BLaER1 treated with 17β-estradiol and CSF1 and Interleukin-3, amounts not matched to agents 10 nM and 100 nM (cell line): ENCODE data around the gene TMEM156.

Experiments used
- H3K27ac ChIP-seq, 11 experiments: shearing (Covaris generic); formaldehyde crosslinking; 2 replicates each; pipeline ENCODE4 v1.8.1; 2022
- H3K27me3 ChIP-seq, 11 experiments: shearing (Covaris generic); formaldehyde crosslinking; 2 replicates each; pipeline ENCODE4 v1.8.1; 2022
- H3K36me3 ChIP-seq, 11 experiments: shearing (Covaris generic); formaldehyde crosslinking; 2 replicates each; pipeline ENCODE4 v1.8.1; 2022
- H3K4me1 ChIP-seq, 10 experiments: shearing (Covaris generic); formaldehyde crosslinking; 2 replicates each; pipeline ENCODE4 v1.8.1; 2022
- H3K4me2 ChIP-seq, 11 experiments: shearing (Covaris generic); formaldehyde crosslinking; 2 replicates each; pipeline ENCODE4 v1.8.1; 2022
- H3K4me3 ChIP-seq, 10 experiments: shearing (Covaris generic); formaldehyde crosslinking; 2 replicates each; pipeline ENCODE4 v1.8.1; 2022
- H3K9ac ChIP-seq, 11 experiments: shearing (Covaris generic); formaldehyde crosslinking; 2 replicates each; pipeline ENCODE4 v1.8.1; 2022
- H3K9me3 ChIP-seq, 11 experiments: shearing (Covaris generic); formaldehyde crosslinking; replicated peaks in 1 of 11; 2 replicates each; pipeline ENCODE4 v1.8.1; 2022
- H4K20me1 ChIP-seq, 11 experiments: shearing (Covaris generic); formaldehyde crosslinking; 2 replicates each; pipeline ENCODE4 v1.8.1; 2022
- Cebpa-rat ChIP-seq, 11 experiments: shearing (Covaris generic); IDR thresholded peaks; 2 replicates each; pipeline ENCODE4 v1.8.1; 2022

TMEM156 gene

GRCh38 chr4:38921151-38921550 lies 111.1 kb downstream of the TMEM156 start:
- Histone ChIP-seq H3K9ac (no peak overlapping the region), H3K4me1 (peaks cover 0 to 7% (median 2%) of the 10 kb centered on the region in 10 experiments; a peak in 6 of 20 replicates), H3K9me3 (no peaks in the 10 kb centered on the region), H3K4me3 (no peak overlapping the region), H3K4me2 (no peak overlapping the region), H3K36me3 (peaks cover 0 to 18% (median 0%) of the 10 kb centered on the region in 11 experiments; a peak in 3 of 22 replicates), H4K20me1 (no peaks in the 10 kb centered on the region), H3K27me3 (no peaks in the 10 kb centered on the region), H3K27ac (no peak overlapping the region)
- TF ChIP-seq Cebpa-rat (IDR thresholded peaks at IDR 0.05) = no peak

DNA sequence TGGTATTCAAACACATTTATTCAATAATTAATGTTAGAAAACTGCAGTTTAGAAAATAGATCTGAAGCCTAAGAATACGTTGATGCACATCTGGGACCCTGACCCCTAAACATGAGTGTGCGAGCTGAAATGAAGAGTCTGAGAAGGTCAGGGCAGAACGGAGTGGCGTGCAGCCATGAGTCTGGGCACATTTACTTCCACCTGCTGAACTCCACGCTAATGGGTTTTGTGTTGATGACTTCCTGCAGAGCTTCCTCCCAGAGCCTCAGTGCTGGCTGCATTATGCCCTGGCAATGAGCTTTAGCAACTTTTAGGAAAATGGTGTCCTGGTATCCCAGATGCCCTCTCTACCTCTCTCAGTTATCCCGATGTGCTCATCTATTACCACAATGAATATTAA lies 111.5 kb downstream of the TMEM156 start:
- TF ChIP-seq Cebpa-rat (IDR thresholded peaks at IDR 0.05) = no peak
- Histone ChIP-seq H4K20me1 (no peaks in the 10 kb centered on the region), H3K27ac (no peak overlapping the region), H3K4me2 (peak overlapping the region in 2 of 11 experiments; percentile 32 to 36; a peak in 1 of 22 replicates), H3K4me1 (peaks cover 0 to 7% (median 2%) of the 10 kb centered on the region in 10 experiments; a peak in 6 of 20 replicates), H3K4me3 (no peak overlapping the region), H3K27me3 (no peaks in the 10 kb centered on the region), H3K9ac (no peak overlapping the region), H3K36me3 (peaks cover 0 to 23% (median 0%) of the 10 kb centered on the region in 11 experiments; a peak in 3 of 22 replicates), H3K9me3 (no peaks in the 10 kb centered on the region)

- peaks cover 0 to 27% (median 0%) of the 10 kb centered on the region in 11 experiments; a peak in 4 of 22 replicates for H3K36me3 ChIP-seq
- no peak overlapping the region for H3K27ac ChIP-seq
- no peak overlapping the region for H3K9ac ChIP-seq
- peaks cover 0 to 8% (median 3%) of the 10 kb centered on the region in 10 experiments; a peak in 7 of 20 replicates for H3K4me1 ChIP-seq
- no peaks in the 10 kb centered on the region for H3K27me3 ChIP-seq
- H3K4me2 ChIP-seq = 0 out of 22 replicates have a peak overlapping the region, but pooled peaks of 1 of the 11 experiments have one; percentile 36
- H3K4me3 ChIP-seq = no peak overlapping the region
- no peaks in the 10 kb centered on the region for H3K9me3 ChIP-seq
- no peak for TF ChIP-seq Cebpa-rat (IDR thresholded peaks at IDR 0.05)
- H4K20me1 ChIP-seq = no peaks in the 10 kb centered on the region
These were observed 112.0 kb downstream of the TMEM156 start for GRCh38 chr4:38920186-38920585.

DNA sequence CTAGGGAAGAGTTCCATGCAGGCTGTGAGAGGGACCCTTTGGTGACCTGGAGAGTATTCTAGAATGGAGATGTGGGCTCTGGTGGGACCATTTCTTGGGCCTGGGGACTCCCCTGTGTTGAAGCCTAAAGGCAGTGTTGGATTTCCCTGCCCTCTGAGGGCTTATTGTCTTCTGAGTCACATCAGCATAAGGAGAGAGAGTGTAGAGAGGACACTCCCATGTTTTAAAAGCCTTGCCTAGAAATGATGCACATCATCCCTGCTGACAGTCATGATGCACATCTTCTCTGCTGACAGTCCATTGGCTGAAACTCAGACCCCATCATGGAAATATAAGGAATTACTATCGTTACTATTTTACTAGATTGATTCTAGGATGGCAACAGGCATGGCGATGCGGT lies 112.7 kb downstream of the TMEM156 start:
- no peak for TF ChIP-seq Cebpa-rat (IDR thresholded peaks at IDR 0.05)
- H4K20me1 ChIP-seq = no peaks in the 10 kb centered on the region
- H3K27me3 ChIP-seq = no peaks in the 10 kb centered on the region
- H3K4me1 ChIP-seq = peaks cover 0 to 14% (median 9%) of the 10 kb centered on the region in 10 experiments; a peak in 8 of 20 replicates
- peaks cover 0 to 32% (median 0%) of the 10 kb centered on the region in 11 experiments; a peak in 4 of 22 replicates for H3K36me3 ChIP-seq
- no peaks in the 10 kb centered on the region for H3K9me3 ChIP-seq
- H3K4me2 ChIP-seq = no peak overlapping the region
- H3K27ac ChIP-seq = no peak overlapping the region
- no peak overlapping the region for H3K4me3 ChIP-seq
- no peak overlapping the region for H3K9ac ChIP-seq

DNA sequence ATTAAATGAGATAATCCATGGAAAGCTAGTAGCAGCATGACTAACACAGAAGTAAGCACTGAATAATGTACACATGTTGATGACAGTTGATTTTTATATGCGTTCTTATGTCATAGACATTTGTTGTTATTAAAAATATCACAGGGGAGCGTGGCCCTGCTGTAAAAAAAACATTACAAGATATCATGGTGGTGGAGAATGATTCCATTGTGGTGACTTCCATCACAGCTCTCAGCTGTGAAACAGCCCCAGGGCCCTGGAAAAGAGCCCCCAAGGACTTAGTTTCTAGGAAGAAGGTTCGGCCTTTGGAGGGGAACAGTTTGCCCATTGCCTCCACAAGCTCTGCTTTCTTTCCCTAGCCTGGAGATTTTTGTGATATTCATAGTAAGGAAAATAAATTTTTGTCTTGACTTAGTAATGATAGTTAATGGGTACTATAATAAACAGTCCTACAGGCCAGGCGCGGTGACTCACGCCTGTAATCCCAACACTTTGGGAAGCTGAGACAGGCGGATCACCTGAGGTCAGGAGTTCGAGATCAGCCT lies 114.7 kb downstream of the TMEM156 start:
- H3K9me3 ChIP-seq = no peaks in the 10 kb centered on the region
- no peak overlapping the region for H3K4me2 ChIP-seq
- H4K20me1 ChIP-seq = no peaks in the 10 kb centered on the region
- H3K27ac ChIP-seq = no peak overlapping the region
- H3K4me3 ChIP-seq = no peak overlapping the region
- no peaks in the 10 kb centered on the region for H3K27me3 ChIP-seq
- no peak for TF ChIP-seq Cebpa-rat (IDR thresholded peaks at IDR 0.05)
- H3K36me3 ChIP-seq = peaks cover 0 to 32% (median 0%) of the 10 kb centered on the region in 11 experiments; a peak in 4 of 22 replicates
- peaks cover 0 to 25% (median 12%) of the 10 kb centered on the region in 10 experiments; a peak in 12 of 20 replicates for H3K4me1 ChIP-seq
- no peak overlapping the region for H3K9ac ChIP-seq
